ENCODE measurements around the gene SRBD1. TPM values are rescaled to one million over a fixed set of nuclear protein-coding genes. Genes with fewer than 3 reads are reported as not detected.

Gene SRBD1
- total RNA-seq, 1 experiment from 2014 or later = 20.6 TPM

GRCh38 chr2:45646289-45646688 lies 35.2 kb upstream of the SRBD1 start:
- POLR2A ChIA-PET = interaction anchor here (0.9 kb wide), 1 partner anchor 10 kb away, joined by 5 read pairs; no protein-coding TSS in a partner anchor
- H3K27ac ChIP-seq (ENCODE audit: low read depth, low read length) = no peak overlapping the region
- CTCF ChIA-PET = interaction anchor here (2.6 kb wide), 1 partner anchor 133 kb away, joined by 16 read pairs; no protein-coding TSS in a partner anchor
- RAD21 ChIA-PET (ENCODE audit: low non-redundant PET in 1 of 2, low total read pairs in 2 of 2, uncharacterized antibody in 2 of 2, unreplicated experiment in 2 of 2) = interaction anchor here in 1 of 2 experiments (1.4 kb wide), 1 partner anchor 132 kb away, joined by 3 read pairs; no protein-coding TSS in a partner anchor
- H4K20me1 ChIP-seq (ENCODE audit: insufficient read depth) = no peaks in the 10 kb centered on the region
- no peak for TF ChIP-seq CTCF (IDR thresholded peaks at IDR 0.05 in 2 of 3, conservative IDR thresholded peaks at IDR 0.05 in 1 of 3; ENCODE audit: borderline replicate concordance in 1 of 3, insufficient read depth in 1 of 3, low read depth in 2 of 3, low read length in 2 of 3)
- TF ChIP-seq ZBTB33 (IDR thresholded peaks at IDR 0.05; ENCODE audit: extremely low read depth, insufficient replicate concordance, low read length) = no peak
- TF ChIP-seq ZNF274 (IDR thresholded peaks at IDR 0.05; ENCODE audit: low read depth, low read length) = no peak
- TF ChIP-seq SRF (IDR thresholded peaks at IDR 0.05; ENCODE audit: low read depth) = no peak
- TF ChIP-seq JUND (IDR thresholded peaks at IDR 0.05) = no peak
- TF ChIP-seq FOSL1 (IDR thresholded peaks at IDR 0.05; ENCODE audit: low read depth) = no peak
- TF ChIP-seq REST (IDR thresholded peaks at IDR 0.05; ENCODE audit: low read depth) = no peak
- no peak for TF ChIP-seq TCF7L2 (IDR thresholded peaks at IDR 0.05; ENCODE audit: borderline replicate concordance, extremely low read depth, insufficient read depth, insufficient read length)
- no peak for TF ChIP-seq EZH2phosphoT487 (IDR thresholded peaks at IDR 0.05; ENCODE audit: borderline replicate concordance)
- no peak for TF ChIP-seq POLR2A (IDR thresholded peaks at IDR 0.05; ENCODE audit: borderline replicate concordance, extremely low read depth, insufficient read depth, insufficient read length)
- TF ChIP-seq POLR2AphosphoS5 (IDR thresholded peaks at IDR 0.05; ENCODE audit: low read depth, low read length) = no peak
- no peak for TF ChIP-seq ATF3 (IDR thresholded peaks at IDR 0.05)
- TF ChIP-seq YY1 (IDR thresholded peaks at IDR 0.05; ENCODE audit: extremely low read depth, insufficient replicate concordance, low read depth, low read length) = no peak
- no peak for TF ChIP-seq EGR1 (IDR thresholded peaks at IDR 0.05; ENCODE audit: low read depth)
- no peak for TF ChIP-seq SP1 (IDR thresholded peaks at IDR 0.05; ENCODE audit: low read depth)
- no peak for DNase-seq (ENCODE audit: low read depth, low spot score)
- H3K9me2 ChIP-seq (ENCODE audit: insufficient read depth) = no peaks in the 10 kb centered on the region
- H3K9me3 ChIP-seq (ENCODE audit: control insufficient read depth in 1 of 2, insufficient read depth in 1 of 2, low read depth in 1 of 2, low read length in 2 of 2) = no peaks in the 10 kb centered on the region
- no peak overlapping the region for H2AFZ ChIP-seq (ENCODE audit: low read depth, low read length, poor library complexity, severe bottlenecking)
- intact Hi-C loops (cut with micrococcal nuclease) = no loop called here
- ATAC-seq = no peak
- H3K27me3 ChIP-seq (ENCODE audit: insufficient read depth, low read length) = no peaks in the 10 kb centered on the region
- peaks cover 11 to 19% of the 10 kb centered on the region in 2 experiments; a peak in 3 of 4 replicates for H3K4me1 ChIP-seq (ENCODE audit: control insufficient read depth in 1 of 2, insufficient read depth in 2 of 2, low read length in 2 of 2)
- H3K4me2 ChIP-seq (ENCODE audit: low read length) = no peak overlapping the region
- no peak overlapping the region for H3K4me3 ChIP-seq (replicated peaks in 1 of 2; ENCODE audit: low read depth in 1 of 2, low read length in 2 of 2)
- no peaks in the 10 kb centered on the region for H3K36me3 ChIP-seq (ENCODE audit: control insufficient read depth in 1 of 2, insufficient read depth in 2 of 2, low read length in 2 of 2)
- no peaks in the 10 kb centered on the region for H3K79me2 ChIP-seq (ENCODE audit: insufficient read depth, low read length)
- BruUV-seq (replicated peaks) = no TSS peak
- H3K9ac ChIP-seq (ENCODE audit: low read length) = no peak overlapping the region

Measured in HCT116 (cell line).